ENCODE measurements around the gene TUBB2A. TPM values are rescaled to one million over a fixed set of nuclear protein-coding genes. Genes with fewer than 3 reads are reported as not detected.
"Not testable (repeated sequence)": the region's sequence is repeated elsewhere in the genome, so short reads cannot be mapped to it uniquely, and the experiment has no call there.

TUBB2A gene
- total RNA-seq, 1 donor from 2014 or later = 223 TPM

GRCh38 chr6:3201388-3201787, 44.0 kb upstream of the TUBB2A start:
- Mint-ChIP-seq H3K4me1 (ENCODE audit: low read depth) (peaks cover 26% of the 10 kb centered on the region), H3K4me3 (ENCODE audit: unreplicated experiment) (no peak overlapping the region), H3K36me3 (ENCODE audit: low read depth) (peaks cover 2% of the 10 kb centered on the region), H3K27ac (ENCODE audit: unreplicated experiment) (no peak overlapping the region), H3K27me3 (ENCODE audit: low read depth) (no peaks in the 10 kb centered on the region), H3K9me3 (ENCODE audit: low read depth) (peaks cover 12% of the 10 kb centered on the region)
- TF ChIP-seq CTCF (IDR thresholded peaks at IDR 0.05) = no peak
- no peak for DNase-seq (ENCODE audit: low spot score)

GRCh38 chr6:3200682-3201081, 43.3 kb upstream of the TUBB2A start:
- peaks cover 12% of the 10 kb centered on the region for H3K9me3 Mint-ChIP-seq (ENCODE audit: low read depth)
- no peak overlapping the region for H3K27ac Mint-ChIP-seq (ENCODE audit: unreplicated experiment)
- no peak for DNase-seq (ENCODE audit: low spot score)
- TF ChIP-seq CTCF (IDR thresholded peaks at IDR 0.05) = no peak
- H3K27me3 Mint-ChIP-seq (ENCODE audit: low read depth) = no peaks in the 10 kb centered on the region
- H3K4me3 Mint-ChIP-seq (ENCODE audit: unreplicated experiment) = no peak overlapping the region
- H3K4me1 Mint-ChIP-seq (ENCODE audit: low read depth) = peaks cover 19% of the 10 kb centered on the region
- H3K36me3 Mint-ChIP-seq (ENCODE audit: low read depth) = peaks cover 2% of the 10 kb centered on the region

GRCh38 chr6:3199382-3199781, 42.0 kb upstream of the TUBB2A start:
- DNase-seq (ENCODE audit: low spot score) = no peak
- H3K27ac Mint-ChIP-seq (ENCODE audit: unreplicated experiment) = no peak overlapping the region
- H3K36me3 Mint-ChIP-seq (ENCODE audit: low read depth) = peaks cover 2% of the 10 kb centered on the region
- no peak for TF ChIP-seq CTCF (IDR thresholded peaks at IDR 0.05)
- H3K9me3 Mint-ChIP-seq (ENCODE audit: low read depth) = peaks cover 8% of the 10 kb centered on the region
- H3K4me3 Mint-ChIP-seq (ENCODE audit: unreplicated experiment) = no peak overlapping the region
- H3K4me1 Mint-ChIP-seq (ENCODE audit: low read depth) = peaks cover 13% of the 10 kb centered on the region
- H3K27me3 Mint-ChIP-seq (ENCODE audit: low read depth) = no peaks in the 10 kb centered on the region

GRCh38 chr6:3197734-3198133, 40.4 kb upstream of the TUBB2A start:
- H3K4me1 Mint-ChIP-seq (ENCODE audit: low read depth); H3K4me3 Mint-ChIP-seq (ENCODE audit: unreplicated experiment); H3K9me3 Mint-ChIP-seq (ENCODE audit: low read depth); DNase-seq (ENCODE audit: low spot score); H3K27me3 Mint-ChIP-seq (ENCODE audit: low read depth); H3K27ac Mint-ChIP-seq (ENCODE audit: unreplicated experiment); H3K36me3 Mint-ChIP-seq (ENCODE audit: low read depth): not testable (repeated sequence)

GRCh38 chr6:3196770-3197169, 39.4 kb upstream of the TUBB2A start:
- Mint-ChIP-seq H3K36me3 (ENCODE audit: low read depth) (no peaks in the 10 kb centered on the region), H3K4me1 (ENCODE audit: low read depth) (no peaks in the 10 kb centered on the region), H3K4me3 (ENCODE audit: unreplicated experiment) (no peak overlapping the region)

More at GRCh38 chr6:3196770-3197169, 39.4 kb upstream of the TUBB2A start:
- no peak for TF ChIP-seq CTCF (IDR thresholded peaks at IDR 0.05)
- H3K27me3 Mint-ChIP-seq (ENCODE audit: low read depth) = no peaks in the 10 kb centered on the region
- no peak overlapping the region for H3K27ac Mint-ChIP-seq (ENCODE audit: unreplicated experiment)
- peaks cover 3% of the 10 kb centered on the region for H3K9me3 Mint-ChIP-seq (ENCODE audit: low read depth)
- no peak for DNase-seq (ENCODE audit: low spot score)
